ENCODE data around the gene IGSF21.

Gene IGSF21

DNA sequence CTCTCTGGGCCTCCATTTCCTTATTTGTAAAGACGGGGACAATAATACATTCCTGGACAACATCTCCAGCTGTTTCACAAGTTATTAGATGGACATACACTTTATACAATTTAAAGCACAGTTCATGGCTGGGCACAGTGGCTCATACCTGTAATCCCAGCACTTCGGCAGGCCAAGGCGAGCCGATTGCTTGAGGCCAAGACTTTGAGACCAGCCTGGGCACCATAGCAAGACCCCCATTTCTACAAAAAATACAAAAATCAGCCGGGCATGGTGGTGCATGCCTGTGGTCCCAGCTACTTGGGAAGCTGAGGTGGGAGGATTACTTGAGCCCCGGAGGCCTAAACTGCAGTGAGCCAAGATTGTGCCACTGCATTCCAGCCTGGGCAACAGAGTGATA is 34.1 kb downstream of the IGSF21 start:
- DNase-seq = no peak
- Mint-ChIP-seq H3K27me3 (no peaks in the 10 kb centered on the region), H3K27ac (no peak overlapping the region), H3K4me1 (no peaks in the 10 kb centered on the region), H3K9me3 (no peaks in the 10 kb centered on the region), H3K36me3 (ENCODE audit: low read depth) (no peaks in the 10 kb centered on the region), H3K4me3 (no peak overlapping the region)
- ATAC-seq = no peak

DNA sequence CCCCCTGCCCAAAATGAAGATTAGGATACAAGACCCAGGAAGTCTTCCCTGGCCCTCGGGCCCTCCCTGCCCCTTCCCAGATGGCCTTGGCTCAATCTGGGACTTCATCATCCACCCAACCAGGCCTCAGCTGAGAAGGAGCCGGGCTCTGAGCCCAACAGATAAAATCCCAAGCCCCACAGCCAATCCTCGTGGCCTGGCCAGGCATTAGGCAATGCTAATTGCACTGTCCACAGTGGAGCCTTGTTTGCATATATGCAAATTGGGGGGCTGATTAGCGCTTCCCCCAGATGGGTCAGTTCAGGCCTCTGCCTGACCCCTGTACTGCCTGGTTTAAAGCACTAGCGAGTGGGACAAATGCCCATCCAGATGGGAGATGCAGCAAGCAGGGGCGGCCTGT is 34.9 kb downstream of the IGSF21 start:
- Mint-ChIP-seq H3K9me3 (no peaks in the 10 kb centered on the region), H3K36me3 (ENCODE audit: low read depth) (no peaks in the 10 kb centered on the region), H3K27ac (no peak overlapping the region), H3K4me1 (no peaks in the 10 kb centered on the region), H3K27me3 (no peaks in the 10 kb centered on the region), H3K4me3 (no peak overlapping the region)
- DNase-seq (no peak), ATAC-seq (no peak)

DNA sequence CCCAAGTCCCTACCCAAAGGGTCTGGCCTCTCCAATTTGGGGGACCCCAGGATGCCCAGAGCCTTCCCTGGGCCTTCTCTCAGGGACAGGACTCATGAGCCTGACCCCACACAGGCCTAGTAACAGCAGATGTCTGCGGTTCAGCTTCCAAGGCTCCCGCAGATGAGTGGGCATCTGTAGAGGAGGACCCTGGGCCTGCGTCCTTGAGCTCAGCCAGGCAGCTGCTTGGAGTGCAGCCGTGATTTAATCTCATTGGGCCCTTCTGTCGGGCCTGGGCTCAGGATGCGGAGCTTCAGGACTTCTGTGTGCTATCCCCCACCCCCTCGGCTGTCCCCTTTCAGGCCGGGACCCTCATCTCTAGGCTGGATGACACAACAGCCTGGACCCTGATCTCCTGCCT is 35.4 kb downstream of the IGSF21 start:
- Mint-ChIP-seq H3K9me3 (no peaks in the 10 kb centered on the region), H3K27ac (no peak overlapping the region), H3K27me3 (no peaks in the 10 kb centered on the region), H3K4me3 (no peak overlapping the region), H3K4me1 (no peaks in the 10 kb centered on the region), H3K36me3 (ENCODE audit: low read depth) (no peaks in the 10 kb centered on the region)
- no peak for DNase-seq
- ATAC-seq = no peak

DNA sequence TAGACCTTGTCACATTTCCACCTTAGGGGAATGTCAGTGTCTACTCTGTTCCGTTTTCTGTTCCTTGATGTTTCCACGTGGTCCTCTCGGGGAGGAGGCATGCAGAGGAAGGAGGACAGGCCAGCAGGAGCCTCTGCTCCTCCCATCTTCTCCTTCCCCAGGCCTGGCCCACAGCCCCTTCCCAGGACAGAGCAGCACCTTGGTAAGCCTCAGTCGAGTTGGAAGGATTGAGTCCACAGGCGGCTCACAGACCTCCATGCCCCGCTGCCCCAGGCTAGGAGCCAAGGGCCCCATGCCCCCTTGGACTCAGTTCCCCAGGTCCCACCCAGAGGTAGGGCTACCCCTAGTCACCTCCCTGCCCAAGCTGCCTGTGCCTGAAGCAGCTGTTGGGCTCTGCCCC is 36.5 kb downstream of the IGSF21 start:
- H3K27me3 Mint-ChIP-seq = no peaks in the 10 kb centered on the region
- H3K36me3 Mint-ChIP-seq (ENCODE audit: low read depth) = no peaks in the 10 kb centered on the region
- no peaks in the 10 kb centered on the region for H3K4me1 Mint-ChIP-seq
- ATAC-seq (no peak), DNase-seq (no peak)
- no peaks in the 10 kb centered on the region for H3K9me3 Mint-ChIP-seq
- H3K4me3 Mint-ChIP-seq = no peak overlapping the region
- H3K27ac Mint-ChIP-seq = no peak overlapping the region

DNA sequence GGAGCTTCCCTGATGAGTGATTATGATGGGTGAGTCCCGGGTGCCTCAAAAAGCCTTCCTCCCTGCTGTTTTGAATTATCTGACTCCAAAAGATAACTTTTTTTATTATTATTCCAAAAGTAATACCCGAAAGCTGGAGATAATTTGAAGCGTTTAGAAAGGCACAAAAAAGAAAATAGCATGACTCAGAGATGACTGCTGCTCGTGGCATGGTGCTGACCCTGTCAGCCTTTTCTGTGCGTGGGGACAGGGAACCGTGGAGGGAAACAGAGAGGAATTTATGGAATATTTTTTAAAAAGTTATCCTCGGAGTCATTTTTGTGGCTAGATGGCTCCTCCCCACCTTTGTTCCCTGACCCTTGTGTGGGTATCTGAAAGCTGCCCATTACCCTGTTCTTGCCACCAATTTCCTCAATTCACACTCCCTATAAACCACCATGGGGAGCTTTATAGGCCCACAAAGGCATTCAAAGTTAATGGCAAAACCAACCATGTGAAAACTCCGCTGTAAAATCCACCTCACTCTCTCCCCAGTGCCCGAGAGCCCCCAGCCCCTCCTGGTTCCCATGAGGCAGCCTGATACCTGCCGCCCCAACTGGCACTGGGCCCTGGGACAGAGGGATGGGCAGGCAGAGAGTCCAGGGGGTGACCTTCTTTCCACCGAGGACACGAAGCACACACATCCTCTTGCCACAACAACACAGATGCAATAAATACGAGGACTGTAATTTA is 37.5 kb downstream of the IGSF21 start:
- DNase-seq (no peak), ATAC-seq (no peak)
- no peaks in the 10 kb centered on the region for H3K9me3 Mint-ChIP-seq
- H3K4me3 Mint-ChIP-seq = no peak overlapping the region
- no peaks in the 10 kb centered on the region for H3K4me1 Mint-ChIP-seq
- H3K27ac Mint-ChIP-seq = no peak overlapping the region
- H3K36me3 Mint-ChIP-seq (ENCODE audit: low read depth) = no peaks in the 10 kb centered on the region
- H3K27me3 Mint-ChIP-seq = no peaks in the 10 kb centered on the region

DNA sequence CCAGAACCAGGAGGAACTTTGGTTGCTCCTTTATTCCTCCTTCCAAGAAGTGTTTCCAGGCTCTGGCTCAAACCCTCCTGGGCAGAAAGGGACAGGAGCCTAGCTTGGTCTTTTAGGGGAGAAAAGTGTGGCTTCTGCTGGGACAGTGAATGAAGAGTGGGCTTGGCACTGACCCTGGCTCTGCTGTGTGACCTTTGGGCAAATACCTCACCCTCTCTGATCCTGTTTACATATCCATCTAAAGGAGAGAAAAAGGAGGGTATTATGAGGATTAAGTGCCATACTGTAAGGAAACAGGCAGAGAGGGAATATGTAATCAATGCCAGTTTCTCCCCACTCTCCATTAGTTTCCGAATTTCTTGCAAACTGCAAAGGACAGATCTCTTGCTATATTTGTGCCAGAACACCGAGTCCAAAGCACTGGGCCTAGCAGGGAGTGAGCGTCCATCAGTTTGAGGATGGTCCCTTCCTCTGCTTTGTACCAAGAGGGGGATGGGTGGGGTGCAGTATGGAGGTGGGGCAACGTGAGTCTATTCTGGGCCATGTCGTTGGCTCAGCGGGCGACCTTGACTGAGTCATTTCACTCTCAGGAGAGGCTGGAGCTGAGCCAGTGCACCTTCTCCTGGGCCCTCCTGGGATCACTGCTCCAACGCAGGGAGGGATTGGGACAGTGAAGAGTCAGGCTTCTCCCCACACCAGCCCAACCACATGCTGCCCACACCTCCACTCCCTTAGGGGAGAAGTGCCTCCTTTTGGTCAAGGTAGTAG is 38.4 kb downstream of the IGSF21 start:
- Mint-ChIP-seq H3K27me3 (no peaks in the 10 kb centered on the region), H3K27ac (no peak overlapping the region), H3K4me3 (no peak overlapping the region), H3K4me1 (no peaks in the 10 kb centered on the region), H3K9me3 (no peaks in the 10 kb centered on the region), H3K36me3 (ENCODE audit: low read depth) (no peaks in the 10 kb centered on the region)
- DNase-seq (no peak), ATAC-seq (no peak)

DNA sequence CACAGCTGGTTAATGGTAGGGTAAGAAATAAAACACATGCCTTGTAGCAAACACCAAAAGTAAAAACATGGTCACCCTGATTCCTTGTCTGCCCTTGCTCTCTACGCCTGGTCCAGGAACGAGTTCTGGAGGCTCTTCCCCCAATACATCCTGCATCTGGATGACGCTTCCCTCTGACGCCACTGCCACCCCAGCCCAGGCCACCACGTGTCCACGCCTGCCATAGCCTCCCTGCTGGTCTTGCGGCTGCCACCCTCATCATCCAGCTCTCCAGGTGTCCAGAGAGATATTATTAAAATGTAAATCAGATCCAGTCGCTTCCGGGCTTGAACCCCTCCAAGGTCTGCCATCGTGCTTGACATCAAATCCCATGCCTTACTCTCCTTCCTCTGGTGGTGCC is 39.3 kb downstream of the IGSF21 start:
- H3K9me3 Mint-ChIP-seq = no peaks in the 10 kb centered on the region
- H3K4me1 Mint-ChIP-seq = no peaks in the 10 kb centered on the region
- H3K36me3 Mint-ChIP-seq (ENCODE audit: low read depth) = no peaks in the 10 kb centered on the region
- DNase-seq (no peak), ATAC-seq (no peak)
- H3K27ac Mint-ChIP-seq = no peak overlapping the region
- H3K27me3 Mint-ChIP-seq = no peaks in the 10 kb centered on the region
- H3K4me3 Mint-ChIP-seq = no peak overlapping the region

DNA sequence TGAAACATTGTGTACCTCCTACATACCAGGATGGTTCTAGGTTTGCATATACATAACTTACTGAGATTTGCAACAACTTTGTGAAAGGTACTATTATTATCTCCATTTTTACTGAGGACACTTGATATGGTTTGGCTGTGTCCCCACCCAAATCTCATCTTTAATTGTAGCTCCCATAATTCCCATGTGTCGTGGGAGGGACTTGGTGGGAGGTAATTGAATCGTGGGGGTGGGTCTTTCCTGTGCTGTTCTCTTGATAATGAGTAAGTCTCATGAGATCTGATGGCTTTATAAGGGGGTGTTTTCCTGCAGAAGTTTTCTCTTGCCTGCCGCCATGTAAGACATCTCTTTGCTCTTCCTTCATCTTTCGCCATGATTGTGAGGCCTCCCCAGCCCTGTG is 40.1 kb downstream of the IGSF21 start:
- Mint-ChIP-seq H3K9me3 (no peaks in the 10 kb centered on the region), H3K27ac (no peak overlapping the region), H3K36me3 (ENCODE audit: low read depth) (no peaks in the 10 kb centered on the region)

DNA sequence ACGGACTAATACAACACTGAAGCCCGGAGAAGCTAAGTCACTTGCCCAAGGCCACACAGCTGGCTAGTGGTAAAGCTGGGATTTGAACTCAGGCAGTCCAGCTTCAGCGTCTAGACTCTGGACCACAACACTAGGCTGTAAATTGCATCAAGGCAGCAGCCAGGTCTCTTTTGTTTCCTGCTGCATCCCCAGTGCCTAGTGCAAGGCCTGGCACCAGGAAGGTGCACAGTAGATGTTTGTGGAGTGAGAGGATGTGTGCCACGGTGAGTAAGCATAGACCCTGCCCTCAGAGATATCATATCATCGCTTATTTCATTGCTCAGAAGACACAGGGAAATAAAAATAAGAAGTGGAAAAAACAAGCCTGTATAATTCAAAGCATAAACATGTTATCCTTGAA is 40.9 kb downstream of the IGSF21 start:
- Mint-ChIP-seq H3K9me3 (no peaks in the 10 kb centered on the region), H3K4me1 (no peaks in the 10 kb centered on the region), H3K27me3 (no peaks in the 10 kb centered on the region), H3K27ac (no peak overlapping the region), H3K36me3 (ENCODE audit: low read depth) (no peaks in the 10 kb centered on the region), H3K4me3 (no peak overlapping the region)
- ATAC-seq (no peak), DNase-seq (no peak)

More for the DNA sequence above, 40.1 kb downstream of the IGSF21 start:
- DNase-seq (no peak), ATAC-seq (no peak)
- Mint-ChIP-seq H3K4me1 (no peaks in the 10 kb centered on the region), H3K4me3 (no peak overlapping the region), H3K27me3 (no peaks in the 10 kb centered on the region)

DNA sequence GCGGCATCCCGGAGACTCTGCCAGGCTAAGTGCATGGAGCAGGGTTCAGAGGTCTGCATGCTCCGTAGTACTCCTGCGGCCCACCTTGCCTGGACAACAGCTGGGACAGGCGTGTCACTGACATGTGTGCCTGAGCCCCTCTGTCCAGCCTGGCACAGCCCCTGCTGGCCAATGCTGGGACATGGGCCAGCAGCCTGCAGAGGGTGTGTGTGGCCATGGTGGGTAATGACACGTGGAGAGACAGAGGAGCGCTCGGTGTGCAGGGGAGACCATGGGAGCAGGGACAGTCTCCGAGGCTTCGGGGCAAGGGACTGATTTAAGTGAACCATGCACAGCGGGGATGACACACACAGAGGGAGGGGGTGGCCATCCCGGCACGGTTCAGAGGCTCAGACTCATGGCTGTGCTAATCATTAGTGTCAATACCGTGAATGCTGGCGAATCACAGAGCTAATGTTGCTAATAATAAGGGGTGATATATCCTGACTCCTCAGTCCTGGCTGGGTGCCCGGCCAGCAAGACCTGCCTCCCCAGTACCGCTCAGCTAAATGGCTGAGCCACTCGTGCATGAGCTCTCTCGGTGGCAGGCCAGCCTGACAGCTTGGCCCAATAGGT is 41.5 kb downstream of the IGSF21 start:
- no peak overlapping the region for H3K27ac Mint-ChIP-seq

DNA sequence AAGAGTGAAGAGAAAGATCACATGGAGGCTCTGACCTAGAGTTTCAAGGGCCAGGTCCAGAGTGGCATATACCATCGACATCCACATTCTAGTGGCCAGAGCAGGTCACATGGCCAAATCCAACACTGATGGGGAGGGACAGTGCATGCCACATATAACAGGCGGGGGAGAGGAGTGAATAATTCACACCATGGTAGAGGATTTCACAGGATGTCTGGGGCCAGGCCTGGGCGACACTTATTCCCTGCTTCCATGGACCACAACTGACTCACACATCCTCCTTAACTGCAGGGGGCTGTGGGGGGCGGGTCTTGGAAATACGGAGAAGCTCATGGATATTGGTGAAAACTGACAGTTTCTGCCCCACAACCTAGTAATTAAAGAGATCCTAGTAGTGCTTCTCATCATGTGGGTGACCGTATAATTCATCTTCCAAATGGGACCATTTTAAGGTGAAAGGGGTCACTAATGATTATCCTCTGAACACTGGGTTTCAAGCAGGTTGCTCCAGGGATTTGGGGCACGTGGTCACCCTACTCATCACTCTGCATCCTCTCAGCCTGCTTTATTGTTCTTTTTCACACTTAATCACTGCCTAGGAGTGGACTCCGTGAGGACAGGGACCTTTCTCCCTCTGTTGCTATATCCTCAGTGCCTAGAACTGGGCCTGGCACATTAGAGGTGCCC is 44.0 kb downstream of the IGSF21 start:
- Mint-ChIP-seq H3K27me3 (no peaks in the 10 kb centered on the region), H3K27ac (no peak overlapping the region), H3K9me3 (no peaks in the 10 kb centered on the region), H3K36me3 (ENCODE audit: low read depth) (no peaks in the 10 kb centered on the region), H3K4me3 (no peak overlapping the region), H3K4me1 (no peaks in the 10 kb centered on the region)
- ATAC-seq (no peak), DNase-seq (no peak)

More for the DNA sequence above, 41.5 kb downstream of the IGSF21 start:
- no peaks in the 10 kb centered on the region for H3K9me3 Mint-ChIP-seq
- no peaks in the 10 kb centered on the region for H3K4me1 Mint-ChIP-seq
- ATAC-seq (no peak), DNase-seq (no peak)
- H3K27me3 Mint-ChIP-seq = no peaks in the 10 kb centered on the region
- H3K36me3 Mint-ChIP-seq (ENCODE audit: low read depth) = no peaks in the 10 kb centered on the region
- no peak overlapping the region for H3K4me3 Mint-ChIP-seq

DNA sequence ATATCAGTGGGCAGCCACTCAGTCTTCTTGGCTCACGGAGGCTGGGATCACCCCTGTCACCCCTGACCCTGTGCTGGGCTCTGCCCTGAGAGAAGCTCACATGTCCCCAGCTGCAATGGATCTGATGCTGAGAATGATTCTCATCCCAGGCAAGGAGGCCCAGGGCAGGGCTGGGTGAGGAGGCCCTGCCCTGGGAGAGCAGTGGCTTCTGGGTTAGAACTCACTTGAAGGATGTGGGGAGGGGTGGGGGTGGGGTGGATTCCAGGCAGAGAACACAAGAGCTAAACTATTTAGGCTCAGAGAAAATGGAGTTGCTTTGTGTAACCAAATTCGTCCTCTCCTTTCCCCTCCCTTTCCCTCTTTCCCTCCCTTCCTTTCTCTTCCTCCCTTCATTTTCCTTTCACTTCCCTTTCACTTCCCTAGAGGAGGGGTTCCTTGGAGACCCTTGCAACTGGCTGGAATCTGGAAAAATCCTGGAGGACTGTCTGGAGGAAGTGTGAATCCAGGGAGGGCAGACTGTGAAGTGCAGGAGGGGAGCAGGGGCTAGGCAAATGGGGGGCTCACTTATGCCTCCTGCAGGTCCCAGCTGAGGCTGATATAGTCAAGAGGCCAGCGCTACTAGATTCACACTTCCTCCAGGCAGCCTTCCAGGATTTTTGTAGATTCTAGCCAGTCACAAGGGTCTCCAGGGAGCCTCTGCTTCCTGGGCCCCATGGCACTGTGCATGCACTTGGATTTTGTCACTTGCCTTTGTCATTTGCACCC is 47.0 kb downstream of the IGSF21 start:
- ATAC-seq (no peak), DNase-seq (no peak)
- H3K27ac Mint-ChIP-seq = no peak overlapping the region
- H3K27me3 Mint-ChIP-seq = peaks cover 4% of the 10 kb centered on the region
- H3K36me3 Mint-ChIP-seq (ENCODE audit: low read depth) = no peaks in the 10 kb centered on the region
- H3K9me3 Mint-ChIP-seq = no peaks in the 10 kb centered on the region
- no peak overlapping the region for H3K4me3 Mint-ChIP-seq
- no peaks in the 10 kb centered on the region for H3K4me1 Mint-ChIP-seq

DNA sequence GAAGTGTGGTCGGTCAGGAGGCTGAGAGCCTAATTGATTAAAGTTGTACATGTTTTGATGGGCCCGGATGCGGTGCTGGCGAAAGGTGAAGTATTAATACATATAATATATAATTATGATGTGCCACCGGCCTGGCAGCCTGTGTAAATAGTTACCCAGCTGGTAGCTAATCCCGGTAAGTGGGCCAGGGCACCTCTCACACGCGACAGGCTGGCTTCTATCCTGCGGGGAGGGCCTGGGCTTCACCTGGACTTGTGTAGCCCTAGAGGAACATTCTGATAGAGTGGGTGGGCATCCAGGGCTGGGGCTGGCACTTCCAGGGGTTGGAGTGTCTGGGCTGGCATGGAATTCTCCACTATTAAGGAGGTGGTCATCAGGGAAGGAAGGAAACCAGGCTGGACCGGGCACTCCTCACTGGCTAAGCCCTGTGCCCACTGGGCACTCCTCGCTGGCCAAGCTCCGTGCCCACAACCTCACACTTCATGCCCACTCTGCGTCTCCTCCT is 48.3 kb downstream of the IGSF21 start:
- no peaks in the 10 kb centered on the region for H3K9me3 Mint-ChIP-seq
- H3K36me3 Mint-ChIP-seq (ENCODE audit: low read depth) = no peaks in the 10 kb centered on the region
- no peak for ATAC-seq
- no peak for DNase-seq
- peaks cover 4% of the 10 kb centered on the region for H3K27me3 Mint-ChIP-seq
- no peak overlapping the region for H3K4me3 Mint-ChIP-seq
- H3K27ac Mint-ChIP-seq = no peak overlapping the region
- H3K4me1 Mint-ChIP-seq = no peaks in the 10 kb centered on the region

DNA sequence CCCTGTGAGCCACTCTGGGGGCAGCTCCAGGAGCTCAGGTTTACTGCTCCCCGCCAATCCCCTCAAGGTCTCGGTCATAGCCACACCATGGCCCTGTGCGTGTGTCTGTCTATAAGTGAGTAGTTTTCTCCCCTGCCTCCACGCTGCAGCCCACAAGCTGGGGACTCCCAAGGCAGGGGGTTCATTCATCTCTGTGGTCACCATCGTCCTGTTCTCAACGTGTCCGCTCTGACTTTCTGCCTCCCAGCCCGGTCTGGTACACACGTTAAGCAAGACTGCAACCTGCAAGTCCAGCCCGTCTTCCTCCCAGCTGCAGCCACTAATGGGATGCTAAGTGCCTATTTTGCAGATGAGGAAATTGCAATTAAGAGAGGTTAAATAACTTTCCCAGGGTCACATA is 49.8 kb downstream of the IGSF21 start:
- no peak overlapping the region for H3K27ac Mint-ChIP-seq
- H3K27me3 Mint-ChIP-seq = peaks cover 4% of the 10 kb centered on the region
- DNase-seq (no peak), ATAC-seq (no peak)
- H3K36me3 Mint-ChIP-seq (ENCODE audit: low read depth) = no peaks in the 10 kb centered on the region
- no peaks in the 10 kb centered on the region for H3K9me3 Mint-ChIP-seq
- no peak overlapping the region for H3K4me3 Mint-ChIP-seq
- H3K4me1 Mint-ChIP-seq = no peaks in the 10 kb centered on the region
